Fibroblast of skin of left biceps (primary cell): ENCODE measurements around the gene WDR12.
"Not testable (repeated sequence)": the region's sequence is repeated elsewhere in the genome, so short reads cannot be mapped to it uniquely, and the experiment has no call there.

Experiments
- DNase-seq, 2 experiments: peaks; one replicate each; pipeline ENCODE4 v3.0.0-alpha.2; 2013; ENCODE audit warnings: low read depth in 2 of 2

Gene WDR12

DNA sequence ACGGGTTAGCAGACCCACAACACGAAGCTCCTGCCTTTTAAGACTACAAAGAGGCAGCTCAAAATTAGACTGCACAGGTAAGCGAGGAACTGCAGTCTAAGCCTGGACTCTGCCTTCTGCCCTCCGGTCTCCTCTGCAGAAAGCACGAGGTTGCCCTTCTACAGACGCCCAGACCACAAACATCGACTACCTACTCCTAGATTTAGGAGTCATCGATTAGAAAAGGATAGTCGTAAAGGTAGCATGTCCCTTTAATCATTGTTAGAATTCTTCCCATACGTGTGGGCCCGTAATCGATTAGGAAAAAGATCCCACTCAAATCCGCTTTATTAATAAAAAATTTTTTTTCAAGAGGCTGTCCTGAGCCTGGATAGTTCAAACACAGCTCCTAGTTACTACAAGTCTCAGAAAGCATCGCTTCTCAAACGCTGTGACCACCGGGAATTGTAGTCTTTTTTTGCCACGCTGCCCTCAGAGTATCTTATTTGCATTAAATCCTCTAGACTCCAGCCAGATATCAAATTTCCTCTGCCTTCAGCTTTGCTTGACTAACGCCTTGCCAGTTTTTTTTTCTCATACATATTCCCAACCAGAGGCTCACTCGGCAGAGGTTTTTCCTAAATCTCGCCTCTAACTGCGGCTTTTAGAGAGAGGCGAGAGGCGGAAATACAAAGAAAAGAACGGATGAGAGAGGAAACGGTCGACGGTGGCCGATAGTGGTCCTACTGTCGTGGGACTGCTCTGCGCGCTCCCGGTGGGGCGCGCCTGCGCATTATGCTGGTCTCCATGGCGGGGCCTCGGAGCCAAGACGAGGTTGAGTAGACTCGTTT is at the start of gene WDR12, which contains the start of gene CARF:
WDR12 (minus strand) TSS at position 162 of the 830 bp plus-strand sequence. CDS start 197 bp downstream, outside the sequence.
CARF (plus strand) TSS at position 764 of the 830 bp plus-strand sequence. CDS start 29,628 bp downstream, outside the sequence.
- DNase-seq, result peak; percentile 79 to 83

DNA sequence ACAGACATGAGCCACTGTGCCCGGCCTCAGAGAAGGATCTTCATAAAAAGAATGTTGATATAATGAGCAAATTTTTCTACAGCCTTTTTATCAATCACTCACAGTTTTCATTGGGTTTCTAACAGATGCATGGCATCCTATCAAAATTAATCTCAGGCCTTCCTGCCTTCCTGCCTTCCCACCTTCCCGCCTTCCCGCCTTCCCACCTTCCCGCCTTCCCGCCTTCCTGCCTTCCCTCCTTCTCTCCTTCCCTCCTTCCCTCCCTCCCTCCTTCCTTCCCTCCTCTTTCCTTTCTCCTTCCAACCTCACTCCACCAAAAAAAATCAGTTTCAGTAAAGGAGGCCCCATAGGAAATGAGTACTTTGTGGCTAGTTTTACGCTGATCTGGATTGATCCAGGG is 49.1 kb upstream of the WDR12 start:
- no peak for DNase-seq

DNA sequence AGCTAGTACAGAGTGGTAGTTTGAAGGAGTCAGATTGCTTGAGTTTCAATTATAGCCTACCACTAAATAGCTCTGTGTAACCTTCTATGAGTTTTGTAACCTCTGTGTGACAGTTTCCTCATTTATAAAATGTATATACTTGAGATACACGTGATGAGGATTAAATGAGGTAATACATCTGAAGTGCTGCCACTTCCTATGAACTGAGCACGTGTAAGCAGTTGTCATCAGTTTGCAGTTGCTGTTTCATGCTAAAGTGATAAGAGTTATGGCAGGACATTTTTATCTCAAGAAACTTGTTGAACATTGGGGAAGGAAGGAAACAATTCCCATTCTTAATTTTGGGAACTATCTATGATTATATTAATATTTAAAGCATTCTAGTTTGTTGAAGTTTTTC is 39.1 kb upstream of the WDR12 start:
- DNase-seq, result no peak

DNA sequence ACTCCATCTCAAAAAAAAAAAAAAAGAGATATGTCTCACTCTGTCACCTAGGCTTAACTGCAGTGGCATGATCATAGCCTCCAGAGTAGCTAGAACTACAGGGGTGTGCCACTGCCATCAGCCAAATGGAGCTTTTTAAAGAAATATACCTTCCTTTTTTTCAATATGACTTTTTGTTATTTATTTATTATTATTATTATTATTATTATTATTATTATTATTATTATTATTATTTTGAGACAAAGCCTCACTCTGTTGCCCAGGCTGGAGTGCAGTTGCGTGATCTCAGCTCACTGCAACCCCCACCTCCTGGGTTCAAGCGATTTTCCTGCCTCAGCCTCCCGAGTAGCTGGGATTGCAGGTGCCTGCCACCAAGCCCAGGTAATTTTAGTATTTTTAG is 37.9 kb upstream of the WDR12 start:
- not testable (repeated sequence) for DNase-seq

DNA sequence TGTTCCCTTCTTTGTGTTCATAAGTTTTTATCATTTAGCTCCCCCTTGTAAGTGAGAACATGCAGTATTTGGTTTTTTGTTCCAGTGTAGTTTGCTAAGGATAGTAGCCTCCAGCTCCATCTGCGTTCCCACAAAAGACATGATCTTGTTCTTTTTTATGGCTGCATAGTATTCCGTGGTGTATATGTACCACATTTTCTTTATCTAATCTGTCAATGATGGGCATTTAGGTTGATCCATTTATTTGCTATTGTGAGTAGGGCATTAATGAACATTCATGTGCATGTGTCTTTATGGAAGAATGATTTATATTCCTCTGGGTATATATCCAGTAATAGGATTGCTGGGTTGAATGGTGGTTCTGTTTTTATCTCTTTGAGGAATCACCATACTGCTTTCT is 34.0 kb upstream of the WDR12 start:
- DNase-seq, result no peak

DNA sequence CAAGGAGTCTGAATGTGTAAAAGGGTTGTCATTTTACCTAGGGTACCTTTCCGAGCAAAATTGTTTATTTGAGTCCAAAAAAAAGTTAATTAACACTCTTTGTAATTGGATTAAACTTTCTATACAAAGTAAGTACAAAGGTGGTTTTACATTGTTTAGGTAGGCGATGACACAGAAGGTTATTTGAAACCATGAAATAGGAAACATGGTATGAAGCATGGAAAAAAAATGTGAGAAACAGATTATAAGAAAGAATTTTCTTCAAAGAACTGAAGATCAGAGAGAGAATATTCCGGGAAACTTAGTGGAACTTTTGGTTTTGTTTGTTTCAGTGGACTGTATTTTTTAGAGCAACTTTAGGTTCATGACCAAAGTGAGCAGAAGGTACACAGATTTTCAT is 33.3 kb upstream of the WDR12 start:
- no peak for DNase-seq

DNA sequence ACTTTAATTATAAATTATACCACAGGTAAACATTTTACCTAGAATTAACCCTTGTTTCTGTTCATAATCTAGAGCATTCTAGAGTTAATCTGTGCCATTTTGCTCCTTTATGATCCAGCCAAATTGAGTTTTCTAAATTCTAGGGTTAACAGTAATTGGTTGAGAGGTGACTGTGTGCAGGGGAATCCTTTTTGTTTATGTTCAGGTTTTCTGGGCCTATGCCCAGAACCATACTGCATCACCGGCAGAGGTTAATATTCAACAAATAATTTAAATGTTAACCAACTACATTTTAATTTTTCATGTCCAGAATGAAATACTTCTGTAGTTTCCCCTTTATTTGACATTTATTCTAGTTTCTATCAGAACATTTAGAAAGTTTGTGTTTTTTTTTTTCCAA is 32.9 kb upstream of the WDR12 start:
- no peak for DNase-seq

DNA sequence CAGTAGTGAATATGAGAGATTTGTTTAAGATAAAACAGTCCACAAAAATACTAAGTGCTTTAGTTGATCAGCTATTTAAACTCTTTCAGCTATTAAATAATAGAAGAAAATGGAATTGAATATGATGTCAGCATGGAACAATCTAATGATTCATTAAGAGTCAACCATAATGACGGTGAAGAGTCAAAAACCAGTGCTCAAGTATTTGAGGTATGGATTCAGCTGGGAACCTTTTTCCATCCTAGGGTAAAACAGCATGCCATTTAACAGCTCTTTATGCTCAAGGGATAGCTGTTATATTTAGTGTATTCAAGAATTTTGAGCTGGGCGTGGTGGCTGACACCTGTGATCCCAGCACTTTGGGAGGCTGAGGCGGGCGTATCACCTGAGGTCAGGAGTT is 30.3 kb upstream of the WDR12 start:
- DNase-seq, result no peak

DNA sequence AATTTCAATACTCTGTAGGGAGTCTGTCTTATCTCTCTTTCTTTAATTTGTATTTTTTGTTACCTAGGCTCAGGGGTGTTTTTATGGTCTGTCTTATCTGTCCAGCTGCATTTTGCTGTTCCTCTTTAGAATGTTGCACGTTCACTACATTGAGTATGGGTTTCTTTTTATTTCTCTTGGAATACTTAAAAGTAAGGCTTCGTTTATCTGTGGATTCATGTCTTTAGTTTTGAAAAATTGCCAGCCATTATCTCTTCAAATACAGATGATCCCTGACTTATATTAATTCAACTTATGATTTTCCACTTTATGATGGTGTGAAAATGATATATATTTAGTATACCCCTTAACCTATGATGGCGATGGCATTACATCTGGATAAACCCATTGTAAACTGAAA is 27.5 kb upstream of the WDR12 start:
- no peak for DNase-seq

DNA sequence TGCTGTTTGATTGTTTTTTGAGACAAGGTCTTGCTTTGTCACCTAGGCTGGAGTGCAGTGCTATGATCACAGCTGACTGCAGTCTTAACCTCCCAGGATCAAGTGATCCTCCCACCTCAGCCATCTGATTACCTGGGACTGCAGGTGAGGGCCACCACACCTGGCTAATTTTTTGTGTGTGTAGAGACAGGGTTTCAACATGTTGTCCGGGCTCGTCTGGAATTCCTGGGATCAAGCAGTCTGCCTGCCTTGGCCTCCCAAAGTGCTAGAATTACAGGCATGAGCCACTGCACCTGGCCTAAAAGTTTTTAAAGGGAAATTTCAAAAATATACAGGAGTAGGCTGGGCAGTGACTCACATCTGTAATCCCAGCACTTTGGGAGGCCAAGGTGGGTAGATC is 23.0 kb upstream of the WDR12 start:
- no peak for DNase-seq

DNA sequence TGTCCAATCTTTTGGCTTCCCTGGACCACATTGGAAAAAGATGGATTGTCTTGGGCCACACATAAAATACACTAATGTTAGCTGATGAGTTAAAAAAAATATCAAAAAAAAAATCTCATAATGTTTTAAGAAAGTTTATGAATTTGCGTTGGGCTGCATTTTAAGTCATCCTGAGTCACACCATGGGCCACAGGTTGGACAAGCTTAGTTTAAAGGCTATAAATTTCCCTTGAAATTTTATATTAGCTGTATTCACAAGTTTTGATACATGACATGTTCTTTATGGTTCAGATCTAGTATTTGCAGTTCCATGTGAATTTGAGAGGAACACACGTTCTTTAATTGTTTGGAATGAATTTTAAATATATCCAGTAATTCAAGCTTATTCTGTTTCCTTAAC is 22.5 kb upstream of the WDR12 start:
- no peak for DNase-seq

DNA sequence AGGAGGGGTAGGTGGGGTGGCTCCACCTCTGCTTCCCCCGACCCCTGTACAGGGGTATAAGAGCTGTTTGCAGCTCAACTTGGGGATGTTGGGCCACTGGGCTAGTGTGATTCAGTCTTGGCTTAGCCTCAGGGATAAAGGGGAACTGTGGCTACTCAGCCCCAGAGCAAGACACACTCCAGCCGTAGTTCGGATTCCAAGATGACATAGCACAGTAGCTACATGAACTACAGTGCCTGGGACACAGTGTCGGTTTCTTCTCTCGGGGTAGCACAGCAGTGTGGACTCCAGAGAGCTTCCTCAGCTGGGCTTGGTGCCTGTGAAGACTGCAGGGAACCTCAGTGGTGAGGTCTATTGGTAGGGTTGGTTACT is 21.7 kb upstream of the WDR12 start:
- DNase-seq, result no peak

DNA sequence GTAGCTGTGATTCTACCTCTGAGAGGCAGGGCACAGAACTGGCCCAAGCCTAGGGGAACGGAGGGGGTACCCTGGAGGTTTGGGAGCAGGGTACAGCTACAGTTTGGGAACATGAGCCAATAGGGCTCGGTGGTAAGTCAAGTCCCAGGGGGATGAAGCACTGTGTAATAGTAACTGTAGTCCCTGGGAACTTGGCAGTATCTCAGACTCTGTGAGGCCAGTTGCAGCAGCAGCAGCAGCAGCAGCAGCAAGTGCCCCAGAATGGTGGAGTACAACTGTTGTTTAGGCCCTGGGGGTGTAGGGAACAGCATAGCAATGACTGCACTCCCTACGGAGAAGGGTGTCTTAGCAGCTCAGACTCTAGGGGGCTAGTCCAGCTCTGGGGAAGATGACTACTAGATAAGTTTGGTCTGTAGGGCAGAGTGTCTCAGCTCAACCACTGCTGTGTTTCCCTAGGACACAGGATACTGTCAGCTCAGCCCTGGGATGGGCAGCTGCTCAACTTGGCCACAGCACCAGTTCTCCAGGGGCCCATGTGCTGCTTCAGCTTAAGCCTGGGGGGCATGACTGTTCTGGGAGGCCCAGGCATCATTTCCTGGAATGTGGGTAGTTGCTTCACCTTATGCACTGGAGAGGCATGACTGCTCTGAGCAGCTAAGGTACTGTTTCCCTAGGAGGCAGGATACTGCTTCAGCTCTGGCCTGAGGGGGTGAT is 21.1 kb upstream of the WDR12 start:
- DNase-seq, result no peak

DNA sequence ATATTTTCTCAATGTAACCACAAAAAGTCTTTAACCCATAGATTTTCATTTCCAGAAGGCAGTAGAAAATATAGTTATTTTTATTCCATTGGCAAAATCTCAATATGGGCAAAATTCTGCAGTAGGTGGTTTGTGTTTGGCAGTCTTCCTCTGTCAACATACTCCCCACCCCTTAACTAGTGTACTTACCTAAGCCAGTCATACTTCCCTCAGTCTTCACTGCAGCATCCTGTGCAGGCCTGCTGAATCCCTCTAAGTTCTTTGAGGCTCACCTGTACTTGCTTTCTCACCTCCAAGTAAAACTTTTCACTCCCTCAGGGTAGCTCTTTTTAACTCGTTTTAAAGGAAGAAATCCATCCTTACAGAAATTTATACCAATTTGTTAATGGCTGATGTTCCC is 7.4 kb upstream of the WDR12 start:
- DNase-seq, result no peak

DNA sequence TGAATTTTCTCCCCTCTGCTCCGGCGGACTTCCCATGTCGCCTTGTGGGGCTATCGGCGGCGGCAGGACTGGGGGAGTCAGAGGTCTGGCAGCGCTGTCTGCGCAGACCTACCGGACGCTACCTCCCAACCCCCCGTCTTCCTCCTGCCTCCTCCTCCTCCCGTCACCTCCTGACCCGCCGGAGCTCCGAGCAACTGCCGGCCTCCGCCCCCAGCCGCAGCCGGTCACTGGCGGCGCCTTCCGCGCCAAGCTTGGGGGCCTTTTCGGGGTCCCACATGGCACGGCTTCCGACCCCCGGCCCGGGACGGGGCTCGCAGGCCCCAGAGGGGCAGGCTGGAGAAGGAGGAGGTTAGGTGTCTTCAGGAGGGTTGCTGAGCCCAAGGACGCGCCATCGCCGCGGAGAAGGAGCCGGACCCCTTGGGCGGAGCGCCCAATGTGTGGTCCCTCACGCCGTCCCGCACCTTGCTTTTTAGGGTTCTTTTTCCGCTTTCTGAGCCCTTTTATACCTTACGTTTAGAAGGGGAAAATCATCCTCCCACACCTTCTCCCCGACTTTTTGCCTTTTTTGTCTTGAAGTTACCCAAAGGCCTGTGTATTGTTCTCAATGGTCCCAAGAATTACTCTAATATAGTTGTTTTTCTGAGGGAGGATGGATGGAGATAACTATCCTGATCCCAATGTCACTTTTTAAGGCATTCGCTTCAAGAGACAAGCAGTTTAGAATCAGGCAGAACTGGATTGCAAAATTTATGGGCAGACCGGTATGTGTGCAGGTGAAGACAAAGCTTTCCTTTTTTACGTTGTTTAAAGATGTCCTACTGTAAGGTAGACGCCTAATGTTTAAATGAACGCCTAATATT is 1.1 kb upstream of the WDR12 start:
- not testable (repeated sequence) for DNase-seq

DNA sequence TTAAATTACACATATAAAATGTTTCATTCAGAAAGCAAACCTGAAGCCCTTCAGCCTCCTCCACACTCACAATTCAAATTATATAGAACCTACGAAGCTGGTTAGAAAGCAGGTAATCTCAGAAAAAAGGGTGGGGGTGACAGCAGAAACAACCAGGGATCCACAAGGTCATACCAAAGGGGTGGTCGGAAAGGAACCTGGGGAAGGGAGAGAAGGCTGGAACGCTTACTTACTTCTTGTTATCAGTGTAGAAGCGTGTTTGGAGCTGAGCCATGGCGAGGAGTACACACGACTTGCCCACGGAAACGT is 316 bp downstream of the WDR12 start:
- DNase-seq, result no peak

DNA sequence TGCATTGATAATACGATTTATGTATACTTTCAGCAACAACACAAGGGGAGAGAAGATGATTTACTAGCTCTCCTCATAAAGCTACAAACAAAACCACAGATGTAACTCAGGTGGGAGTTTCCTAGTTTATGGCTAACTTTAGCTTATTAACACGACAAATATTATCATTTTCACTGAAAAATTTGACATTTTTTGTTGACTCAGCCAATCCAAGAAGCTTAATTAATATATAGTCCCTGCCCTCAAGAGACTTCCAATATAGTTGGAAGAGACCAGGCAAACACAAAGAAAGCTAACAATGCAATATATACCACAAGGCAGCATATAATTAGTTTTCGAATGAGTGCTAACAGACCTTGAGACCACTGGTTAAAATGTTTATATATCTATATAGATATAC is 775 bp downstream of the WDR12 start:
- DNase-seq, result no peak

DNA sequence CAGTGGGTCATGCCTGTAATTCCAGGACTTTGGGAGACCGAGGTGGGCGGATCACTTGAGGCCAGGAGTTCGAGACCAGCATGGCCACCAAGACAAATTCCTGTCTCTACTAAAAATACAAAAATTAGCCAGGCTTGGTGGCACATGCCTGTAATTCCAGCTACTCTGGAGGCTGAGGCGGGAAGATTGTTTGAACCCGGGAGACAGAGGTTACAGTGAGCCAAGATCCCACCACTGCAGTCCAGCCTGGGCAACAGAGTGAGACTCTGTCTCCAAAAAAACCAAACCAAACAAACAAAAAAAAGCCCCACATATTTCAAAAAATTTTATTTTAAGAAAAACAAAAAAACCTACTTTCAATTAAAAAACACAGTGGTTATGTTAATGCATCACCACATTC is 1.2 kb downstream of the WDR12 start:
- not testable (repeated sequence) for DNase-seq

DNA sequence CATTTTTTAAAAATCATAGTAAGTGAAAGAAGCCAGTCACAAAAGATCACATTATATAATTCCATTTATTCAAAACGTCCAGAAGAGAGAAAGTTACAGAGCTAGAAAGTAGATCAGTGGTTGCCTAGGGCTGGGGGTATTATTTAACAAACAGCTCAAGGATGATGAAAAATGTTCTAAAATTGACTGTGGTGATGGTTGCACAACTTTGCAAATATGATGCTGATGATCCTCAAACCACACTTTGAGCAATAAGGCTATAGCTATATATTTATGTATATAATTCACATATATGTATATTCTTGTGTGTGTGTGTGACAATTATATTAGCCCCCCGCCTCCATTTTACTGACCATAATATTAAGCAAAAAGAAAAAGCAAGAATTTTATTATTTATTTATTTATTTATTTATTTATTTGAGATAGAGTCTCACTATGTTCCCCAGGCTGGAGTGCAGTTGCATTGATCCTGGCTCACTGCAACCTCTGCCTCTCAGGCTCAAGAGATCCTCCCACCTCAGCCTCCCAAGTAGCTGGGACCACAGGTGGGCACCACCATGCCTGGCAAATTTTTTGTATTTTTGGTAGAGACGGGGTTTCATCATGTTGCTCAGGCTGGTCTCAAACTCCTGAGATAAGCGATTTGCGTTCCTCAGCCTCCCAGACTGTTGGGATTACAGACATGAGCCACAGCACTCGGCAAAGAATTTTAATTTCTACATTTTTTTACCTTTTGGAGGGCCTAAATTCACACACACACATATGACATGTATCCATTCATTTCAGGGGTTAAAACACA is 1.9 kb downstream of the WDR12 start:
- no peak for DNase-seq

DNA sequence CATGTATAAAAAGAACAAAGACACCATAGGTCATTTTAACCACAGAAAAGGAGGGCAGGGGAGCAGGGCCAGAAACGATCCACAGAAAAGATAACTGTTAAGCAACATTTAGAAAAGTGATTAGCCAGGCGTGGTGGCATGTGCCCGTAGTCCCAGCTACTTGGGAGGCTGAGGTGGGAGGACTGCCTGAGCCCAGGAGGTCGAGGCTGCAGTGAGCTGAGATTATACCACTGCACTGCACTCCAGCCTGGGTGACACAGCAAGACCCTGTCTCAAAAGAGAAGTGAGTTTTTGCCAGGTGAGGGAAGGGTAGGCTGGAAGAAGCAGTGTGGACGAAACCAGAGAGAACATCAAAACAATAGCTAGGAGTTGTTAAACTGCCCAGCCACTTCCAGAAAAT is 3.3 kb downstream of the WDR12 start:
- DNase-seq, result no peak

DNA sequence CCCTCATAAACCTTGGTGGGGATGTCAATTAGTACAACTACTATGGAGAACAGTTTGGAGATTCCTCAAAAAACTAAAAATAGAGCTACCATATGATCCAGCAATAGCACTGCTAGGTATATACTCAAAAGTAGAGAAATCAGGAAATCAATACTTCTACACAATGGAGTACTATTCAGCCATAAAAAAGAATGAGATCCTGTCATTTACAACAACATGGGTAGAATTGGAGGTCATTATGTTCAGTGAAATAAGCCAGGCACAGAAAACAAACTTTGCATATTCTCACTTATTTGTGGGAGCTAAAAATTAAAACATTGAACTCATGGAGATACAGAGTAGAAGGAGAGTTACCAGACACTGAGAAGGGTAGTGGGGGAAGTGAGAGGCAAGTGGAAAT is 6.0 kb downstream of the WDR12 start:
- DNase-seq, result not testable (repeated sequence)

DNA sequence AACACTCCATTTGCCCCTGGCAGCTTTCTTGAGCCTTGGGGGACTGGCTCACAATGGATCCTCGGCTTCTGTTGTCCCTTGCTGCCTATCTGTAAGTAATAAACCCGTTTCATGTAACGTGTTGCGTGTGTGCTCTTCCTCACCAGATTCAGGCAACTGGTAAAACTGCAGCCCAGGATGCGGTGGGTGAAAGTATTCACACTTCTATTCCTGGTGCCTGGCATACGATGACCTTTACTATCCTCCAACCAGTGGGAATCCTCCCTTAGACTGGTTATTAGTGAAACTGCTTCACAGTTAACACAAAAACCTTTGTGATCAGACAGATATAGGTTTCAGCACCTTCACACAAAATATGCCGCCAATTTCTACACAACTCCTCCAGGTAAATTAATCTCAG is 26.3 kb downstream of the WDR12 start:
- no peak for DNase-seq
